Measurements from ENCODE around the gene CARMIL1.

CARMIL1 gene

GRCh38 chr6:25468881-25469280 is 189.7 kb downstream of the CARMIL1 start:
- no peaks in the 10 kb centered on the region for H3K36me3 Mint-ChIP-seq (ENCODE audit: insufficient read depth)

DNA sequence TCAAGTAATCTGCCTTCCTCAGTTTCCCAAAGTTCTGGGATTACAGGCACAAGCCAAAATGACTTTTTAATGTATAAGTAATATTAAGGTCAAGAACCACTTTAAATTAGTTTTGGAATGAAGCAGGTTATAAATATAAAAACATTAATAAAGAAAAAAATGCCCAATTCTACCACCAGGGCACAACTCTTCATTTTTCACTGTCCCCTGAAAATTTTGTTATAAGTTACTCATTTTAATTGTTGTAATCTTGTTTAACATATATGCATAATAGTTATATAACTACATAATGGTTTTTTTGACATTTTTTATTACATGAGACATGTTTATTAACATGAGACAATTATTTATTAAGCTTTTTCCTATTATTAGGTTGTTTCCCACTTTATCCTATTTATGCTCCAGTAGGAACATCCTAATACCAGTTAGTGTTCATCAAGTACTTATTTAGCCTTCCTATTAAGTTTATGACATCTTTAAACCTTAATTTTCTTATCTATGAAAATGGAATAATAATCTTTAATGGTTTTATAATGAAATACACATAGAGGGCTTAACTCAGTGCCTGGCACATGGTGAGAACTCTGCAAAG is 190.7 kb downstream of the CARMIL1 start:
- H3K9me3 Mint-ChIP-seq = no peaks in the 10 kb centered on the region
- no peak overlapping the region for H3K27ac Mint-ChIP-seq
- ATAC-seq (replicated peaks) (no peak), DNase-seq (no peak)
- no peaks in the 10 kb centered on the region for H3K36me3 Mint-ChIP-seq (ENCODE audit: insufficient read depth)
- H3K4me3 Mint-ChIP-seq = no peak overlapping the region
- H3K4me1 Mint-ChIP-seq (ENCODE audit: low read depth in 2 of 2) = no peaks in the 10 kb centered on the region
- peaks cover 0 to 7% of the 10 kb centered on the region in 2 donors for H3K27me3 Mint-ChIP-seq

More at GRCh38 chr6:25468881-25469280, 189.7 kb downstream of the CARMIL1 start:
- Mint-ChIP-seq H3K4me3 (no peak overlapping the region), H3K4me1 (ENCODE audit: low read depth in 2 of 2) (no peaks in the 10 kb centered on the region), H3K9me3 (no peaks in the 10 kb centered on the region), H3K27me3 (no peaks in the 10 kb centered on the region), H3K27ac (no peak overlapping the region)
- DNase-seq (no peak), ATAC-seq (replicated peaks) (no peak)

DNA sequence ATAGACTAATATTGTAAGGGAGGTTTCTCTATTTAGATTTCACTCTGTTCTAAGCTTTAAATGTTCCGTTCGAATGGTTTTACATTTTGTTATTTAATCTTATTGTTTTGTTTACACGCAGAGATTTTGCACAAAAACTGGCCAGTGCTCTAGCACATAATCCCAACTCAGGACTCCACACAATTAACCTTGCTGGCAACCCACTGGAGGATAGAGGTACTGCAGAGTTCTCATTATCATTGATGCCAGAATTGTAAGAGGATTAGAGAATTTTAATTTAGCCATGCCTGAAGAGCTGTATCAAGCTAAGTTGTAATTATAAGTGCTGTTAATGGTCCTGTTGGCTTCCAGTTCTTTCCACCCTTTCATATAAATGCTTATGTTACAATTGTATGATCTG is 193.1 kb downstream of the CARMIL1 start:
- no peak for ATAC-seq (replicated peaks)
- Mint-ChIP-seq H3K36me3 (ENCODE audit: insufficient read depth) (no peaks in the 10 kb centered on the region), H3K27me3 (peaks cover 0 to 8% of the 10 kb centered on the region in 2 donors), H3K27ac (no peak overlapping the region), H3K9me3 (no peaks in the 10 kb centered on the region), H3K4me3 (no peak overlapping the region), H3K4me1 (ENCODE audit: low read depth in 2 of 2) (no peaks in the 10 kb centered on the region)
- DNase-seq = no peak

DNA sequence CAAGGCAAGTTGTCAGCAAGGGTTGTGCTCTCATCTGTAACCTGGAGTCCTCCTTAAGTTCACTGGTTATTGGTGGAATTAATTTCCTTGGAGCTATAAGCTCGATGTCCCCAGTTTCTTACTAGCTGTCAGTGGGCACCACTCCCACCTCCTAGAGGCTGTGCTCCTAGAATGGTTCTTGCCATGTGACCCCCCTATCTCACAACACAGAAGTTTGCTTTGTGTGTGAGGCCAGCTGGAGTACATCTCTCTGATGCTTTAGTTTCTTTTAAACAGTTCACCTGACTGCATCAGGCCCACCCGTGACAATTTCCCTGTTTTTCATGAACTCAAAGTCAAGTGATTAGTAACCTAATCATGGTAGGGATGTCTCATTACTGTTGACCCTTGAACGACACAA is 193.7 kb downstream of the CARMIL1 start:
- Mint-ChIP-seq H3K4me3 (no peak overlapping the region), H3K36me3 (ENCODE audit: insufficient read depth) (peaks cover 2% of the 10 kb centered on the region), H3K9me3 (no peaks in the 10 kb centered on the region), H3K4me1 (ENCODE audit: low read depth in 2 of 2) (no peaks in the 10 kb centered on the region), H3K27ac (no peak overlapping the region), H3K27me3 (peaks cover 0 to 8% of the 10 kb centered on the region in 2 donors)
- DNase-seq (no peak), ATAC-seq (replicated peaks) (no peak)

DNA sequence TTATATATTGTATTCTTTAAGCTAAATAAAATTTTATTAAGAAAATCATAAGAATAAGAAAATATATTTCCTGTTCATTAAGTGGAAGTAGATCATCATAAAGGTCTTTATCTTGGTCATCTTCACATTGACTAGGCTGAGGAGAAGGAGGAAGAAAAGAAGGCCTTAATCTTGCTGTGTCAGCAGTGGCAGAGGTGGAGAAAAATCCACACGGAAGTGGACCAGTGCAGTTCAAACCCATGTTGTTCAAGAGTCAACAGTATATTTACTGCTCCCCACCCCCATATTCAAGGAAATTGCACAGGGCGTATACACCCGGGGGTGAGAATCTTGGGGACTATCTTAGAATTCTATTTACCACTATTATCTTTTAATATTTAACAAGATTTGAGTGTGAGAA is 194.3 kb downstream of the CARMIL1 start:
- no peak overlapping the region for H3K4me3 Mint-ChIP-seq

GRCh38 chr6:25476126-25476525 is 197.0 kb downstream of the CARMIL1 start:
- no peak for ATAC-seq (replicated peaks)
- Mint-ChIP-seq H3K27me3 (peaks cover 0 to 8% of the 10 kb centered on the region in 2 donors), H3K4me1 (ENCODE audit: low read depth in 2 of 2) (no peaks in the 10 kb centered on the region), H3K4me3 (no peak overlapping the region), H3K36me3 (ENCODE audit: insufficient read depth) (peaks cover 3% of the 10 kb centered on the region), H3K27ac (no peak overlapping the region), H3K9me3 (no peaks in the 10 kb centered on the region)
- DNase-seq = no peak

More for the DNA sequence above, 194.3 kb downstream of the CARMIL1 start:
- Mint-ChIP-seq H3K27me3 (peaks cover 0 to 8% of the 10 kb centered on the region in 2 donors), H3K36me3 (ENCODE audit: insufficient read depth) (peaks cover 3% of the 10 kb centered on the region), H3K4me1 (ENCODE audit: low read depth in 2 of 2) (no peaks in the 10 kb centered on the region), H3K9me3 (no peaks in the 10 kb centered on the region), H3K27ac (no peak overlapping the region)
- DNase-seq (no peak), ATAC-seq (replicated peaks) (no peak)

DNA sequence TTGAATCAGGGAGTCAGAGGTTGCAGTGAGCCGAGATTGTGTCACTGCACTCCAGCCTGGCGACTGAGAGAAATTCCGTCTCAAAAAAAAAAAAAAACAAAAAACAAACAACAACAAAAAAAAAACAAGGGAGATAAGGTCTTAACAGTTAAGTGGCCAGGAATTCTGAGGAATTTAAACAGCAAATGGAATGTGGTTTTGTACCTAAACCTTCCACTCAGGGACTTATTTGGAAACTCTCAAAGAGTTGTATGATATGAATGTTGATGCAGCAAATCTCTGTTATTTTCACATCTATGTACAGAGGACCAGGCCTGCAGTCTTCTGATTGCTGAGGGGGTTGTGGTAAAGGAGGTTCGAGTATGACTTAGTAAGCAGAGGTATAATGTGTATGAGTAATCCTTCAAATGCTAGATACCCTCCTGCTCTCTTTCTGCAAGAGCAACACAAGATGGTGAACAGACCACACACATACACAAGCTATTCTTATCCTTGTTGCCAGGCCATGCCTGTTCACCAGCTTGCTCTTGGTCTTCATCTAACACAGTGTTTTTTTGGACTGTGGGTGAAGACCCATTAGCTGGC is 197.9 kb downstream of the CARMIL1 start:
- H3K4me1 Mint-ChIP-seq (ENCODE audit: low read depth in 2 of 2) = no peaks in the 10 kb centered on the region
- H3K36me3 Mint-ChIP-seq (ENCODE audit: insufficient read depth) = peaks cover 3% of the 10 kb centered on the region
- no peak overlapping the region for H3K4me3 Mint-ChIP-seq
- H3K27ac Mint-ChIP-seq = no peak overlapping the region
- ATAC-seq (replicated peaks) = no peak
- no peak for DNase-seq
- peaks cover 0 to 8% of the 10 kb centered on the region in 2 donors for H3K27me3 Mint-ChIP-seq
- no peaks in the 10 kb centered on the region for H3K9me3 Mint-ChIP-seq

DNA sequence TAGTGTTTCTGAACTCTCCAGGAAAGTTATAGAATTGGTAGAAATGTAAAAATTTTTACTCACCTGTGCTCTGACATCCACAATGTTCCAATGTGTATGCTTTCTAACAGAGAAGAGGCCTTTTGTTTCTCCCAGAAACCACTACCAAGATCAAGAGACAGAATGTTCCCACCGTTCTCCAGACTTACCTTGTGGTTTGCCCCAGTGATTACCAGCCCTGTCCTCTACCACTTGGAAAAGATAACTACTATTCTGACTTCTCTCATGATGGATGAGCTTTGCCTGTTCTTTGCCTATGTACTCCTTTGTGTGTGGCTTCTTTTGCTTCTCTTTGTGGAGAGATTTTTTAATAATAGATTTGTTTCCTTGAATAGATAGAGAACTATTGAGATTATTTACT is 199.8 kb downstream of the CARMIL1 start:
- ATAC-seq (replicated peaks) (no peak), DNase-seq (no peak)
- H3K27me3 Mint-ChIP-seq = peaks cover 0 to 24% of the 10 kb centered on the region in 2 donors
- no peak overlapping the region for H3K27ac Mint-ChIP-seq
- H3K9me3 Mint-ChIP-seq = no peaks in the 10 kb centered on the region
- peaks cover 3% of the 10 kb centered on the region for H3K36me3 Mint-ChIP-seq (ENCODE audit: insufficient read depth)
- H3K4me1 Mint-ChIP-seq (ENCODE audit: low read depth in 2 of 2) = no peaks in the 10 kb centered on the region
- no peak overlapping the region for H3K4me3 Mint-ChIP-seq

- H3K4me3 Mint-ChIP-seq = no peak overlapping the region
- H3K27me3 Mint-ChIP-seq = peaks cover 0 to 20% of the 10 kb centered on the region in 2 donors
- H3K27ac Mint-ChIP-seq = no peak overlapping the region
- peaks cover 3% of the 10 kb centered on the region for H3K36me3 Mint-ChIP-seq (ENCODE audit: insufficient read depth)
- no peaks in the 10 kb centered on the region for H3K4me1 Mint-ChIP-seq (ENCODE audit: low read depth in 2 of 2)
- DNase-seq = no peak
- ATAC-seq (replicated peaks) = no peak
- H3K9me3 Mint-ChIP-seq = no peaks in the 10 kb centered on the region
Measured at GRCh38 chr6:25481267-25481666, 202.1 kb downstream of the CARMIL1 start.

- no peaks in the 10 kb centered on the region for H3K9me3 Mint-ChIP-seq
- H3K4me1 Mint-ChIP-seq (ENCODE audit: low read depth in 2 of 2) = no peaks in the 10 kb centered on the region
- ATAC-seq (replicated peaks) = no peak
- H3K27me3 Mint-ChIP-seq = peaks cover 0 to 20% of the 10 kb centered on the region in 2 donors
- no peak for DNase-seq
- H3K36me3 Mint-ChIP-seq (ENCODE audit: insufficient read depth) = no peaks in the 10 kb centered on the region
- H3K4me3 Mint-ChIP-seq = no peak overlapping the region
- H3K27ac Mint-ChIP-seq = no peak overlapping the region
Measured at GRCh38 chr6:25482996-25483395, 203.8 kb downstream of the CARMIL1 start.

GRCh38 chr6:25483943-25484342 is 204.8 kb downstream of the CARMIL1 start:
- peaks cover 0 to 20% of the 10 kb centered on the region in 2 donors for H3K27me3 Mint-ChIP-seq
- H3K9me3 Mint-ChIP-seq = no peaks in the 10 kb centered on the region
- no peak overlapping the region for H3K4me3 Mint-ChIP-seq
- DNase-seq (no peak), ATAC-seq (replicated peaks) (no peak)
- no peaks in the 10 kb centered on the region for H3K4me1 Mint-ChIP-seq (ENCODE audit: low read depth in 2 of 2)
- no peak overlapping the region for H3K27ac Mint-ChIP-seq
- H3K36me3 Mint-ChIP-seq (ENCODE audit: insufficient read depth) = no peaks in the 10 kb centered on the region

GRCh38 chr6:25484900-25485299 is 205.7 kb downstream of the CARMIL1 start:
- DNase-seq (no peak), ATAC-seq (replicated peaks) (no peak)
- H3K9me3 Mint-ChIP-seq = no peaks in the 10 kb centered on the region
- peaks cover under 1 to 3% of the 10 kb centered on the region in 2 donors for H3K4me1 Mint-ChIP-seq (ENCODE audit: low read depth in 2 of 2)
- no peaks in the 10 kb centered on the region for H3K36me3 Mint-ChIP-seq (ENCODE audit: insufficient read depth)
- H3K27ac Mint-ChIP-seq = no peak overlapping the region
- H3K27me3 Mint-ChIP-seq = peaks cover 0 to 20% of the 10 kb centered on the region in 2 donors
- H3K4me3 Mint-ChIP-seq = no peak overlapping the region

- H3K27me3 Mint-ChIP-seq = peaks cover 0 to 20% of the 10 kb centered on the region in 2 donors
- H3K9me3 Mint-ChIP-seq = no peaks in the 10 kb centered on the region
- H3K4me1 Mint-ChIP-seq (ENCODE audit: low read depth in 2 of 2) = peaks cover 4 to 5% of the 10 kb centered on the region in 2 donors
- H3K4me3 Mint-ChIP-seq = no peak overlapping the region
- H3K27ac Mint-ChIP-seq = no peak overlapping the region
- DNase-seq = no peak
- no peaks in the 10 kb centered on the region for H3K36me3 Mint-ChIP-seq (ENCODE audit: insufficient read depth)
- no peak for ATAC-seq (replicated peaks)
Measured at GRCh38 chr6:25485821-25486534, 206.8 kb downstream of the CARMIL1 start.

- no peak overlapping the region for H3K27ac Mint-ChIP-seq
- ATAC-seq (replicated peaks) = no peak
- no peak overlapping the region for H3K4me3 Mint-ChIP-seq
- peaks cover 0 to 20% of the 10 kb centered on the region in 2 donors for H3K27me3 Mint-ChIP-seq
- no peaks in the 10 kb centered on the region for H3K9me3 Mint-ChIP-seq
- no peak for DNase-seq
- H3K36me3 Mint-ChIP-seq (ENCODE audit: insufficient read depth) = no peaks in the 10 kb centered on the region
- H3K4me1 Mint-ChIP-seq (ENCODE audit: low read depth in 2 of 2) = peaks cover 4 to 5% of the 10 kb centered on the region in 2 donors
Measured at GRCh38 chr6:25486550-25486949, 207.4 kb downstream of the CARMIL1 start.
